Epithelial cell of proximal tubule (primary cell): ENCODE data around the gene NR3C2. TPM values are rescaled to one million over a fixed set of nuclear protein-coding genes. Genes with fewer than 3 reads are reported as not detected.

ENCODE experiments used
- DNase-seq: peaks from one replicate; pipeline ENCODE4 v3.0.0-alpha.2; 2011; ENCODE audit warnings: low read depth
- H3K4me3 ChIP-seq: 2 replicates; pipeline ENCODE4 v1.5.1; 2011; ENCODE audit warnings: low read depth, mild to moderate bottlenecking, low read length
- total RNA-seq: library from RNA; depleted of rRNA; stranded (reverse); fragments of >200 nt; gene quantifications from 2 replicates; pipeline ENCODE4 v1.2.3, GENCODE V29; 2015
- TF ChIP-seq, protein P1 (sequence below): conservative IDR thresholded peaks from 2 replicates; pipeline ENCODE4 v1.5.1; 2012; ENCODE audit warnings: low read depth, mild to moderate bottlenecking, low read length

NR3C2 gene
- total RNA-seq, 1 donor from 2014 or later, result 0.98 TPM

DNA sequence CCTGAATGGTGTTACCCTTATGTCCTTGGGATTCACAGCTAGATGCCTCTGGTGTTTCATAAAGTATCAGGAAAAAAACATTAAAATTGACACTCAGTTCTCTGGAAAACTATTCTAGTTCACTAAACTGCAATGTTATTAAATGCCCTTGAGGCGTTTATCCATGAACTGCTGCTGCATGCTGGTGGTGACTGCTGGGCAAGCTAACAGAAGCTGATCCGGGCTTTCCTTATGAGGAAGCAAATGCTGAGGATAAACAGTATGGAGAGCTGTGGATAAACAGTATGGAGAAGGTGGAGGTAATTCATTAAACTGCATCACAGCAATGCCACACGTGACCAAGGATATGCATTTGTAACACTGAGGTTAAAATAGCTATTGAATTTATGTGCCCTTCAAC lies 227.0 kb downstream of the NR3C2 start:
- no peak overlapping the region for H3K4me3 ChIP-seq
- no peak for DNase-seq
- TF ChIP-seq, protein P1, sequence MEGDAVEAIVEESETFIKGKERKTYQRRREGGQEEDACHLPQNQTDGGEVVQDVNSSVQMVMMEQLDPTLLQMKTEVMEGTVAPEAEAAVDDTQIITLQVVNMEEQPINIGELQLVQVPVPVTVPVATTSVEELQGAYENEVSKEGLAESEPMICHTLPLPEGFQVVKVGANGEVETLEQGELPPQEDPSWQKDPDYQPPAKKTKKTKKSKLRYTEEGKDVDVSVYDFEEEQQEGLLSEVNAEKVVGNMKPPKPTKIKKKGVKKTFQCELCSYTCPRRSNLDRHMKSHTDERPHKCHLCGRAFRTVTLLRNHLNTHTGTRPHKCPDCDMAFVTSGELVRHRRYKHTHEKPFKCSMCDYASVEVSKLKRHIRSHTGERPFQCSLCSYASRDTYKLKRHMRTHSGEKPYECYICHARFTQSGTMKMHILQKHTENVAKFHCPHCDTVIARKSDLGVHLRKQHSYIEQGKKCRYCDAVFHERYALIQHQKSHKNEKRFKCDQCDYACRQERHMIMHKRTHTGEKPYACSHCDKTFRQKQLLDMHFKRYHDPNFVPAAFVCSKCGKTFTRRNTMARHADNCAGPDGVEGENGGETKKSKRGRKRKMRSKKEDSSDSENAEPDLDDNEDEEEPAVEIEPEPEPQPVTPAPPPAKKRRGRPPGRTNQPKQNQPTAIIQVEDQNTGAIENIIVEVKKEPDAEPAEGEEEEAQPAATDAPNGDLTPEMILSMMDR, result no peak

DNA sequence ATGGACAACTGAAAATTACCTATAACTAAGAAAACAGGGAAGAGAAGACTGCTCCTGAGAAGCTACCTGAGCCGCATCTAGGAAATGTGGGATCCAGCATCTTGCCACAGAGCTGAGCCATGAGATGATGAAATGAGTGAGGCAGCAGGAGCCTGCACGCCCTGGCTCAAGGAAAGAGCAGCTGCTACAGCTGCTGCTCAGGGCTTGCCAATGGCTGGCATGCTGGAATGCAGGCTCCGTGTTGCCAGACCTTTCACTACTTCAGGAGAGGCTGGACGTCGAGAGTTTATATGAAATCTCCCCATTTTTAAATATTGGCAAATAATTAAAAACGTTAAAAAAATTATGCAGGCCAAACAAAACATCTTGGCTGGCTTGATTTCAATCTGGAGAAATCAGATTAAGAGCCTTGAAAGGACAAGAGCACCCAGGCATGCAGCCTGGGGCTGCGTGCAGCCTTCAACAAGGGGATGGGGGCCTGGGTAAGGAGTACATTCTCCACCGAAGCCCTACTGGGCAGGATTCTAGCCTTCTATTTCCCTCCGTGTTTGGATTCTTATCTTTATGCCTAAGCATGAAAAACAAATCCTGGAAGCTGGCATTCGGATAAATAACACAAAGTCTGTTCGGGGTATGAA lies 227.6 kb downstream of the NR3C2 start:
- no peak for DNase-seq
- H3K4me3 ChIP-seq, result no peak overlapping the region
- TF ChIP-seq, protein P1, result no peak

DNA sequence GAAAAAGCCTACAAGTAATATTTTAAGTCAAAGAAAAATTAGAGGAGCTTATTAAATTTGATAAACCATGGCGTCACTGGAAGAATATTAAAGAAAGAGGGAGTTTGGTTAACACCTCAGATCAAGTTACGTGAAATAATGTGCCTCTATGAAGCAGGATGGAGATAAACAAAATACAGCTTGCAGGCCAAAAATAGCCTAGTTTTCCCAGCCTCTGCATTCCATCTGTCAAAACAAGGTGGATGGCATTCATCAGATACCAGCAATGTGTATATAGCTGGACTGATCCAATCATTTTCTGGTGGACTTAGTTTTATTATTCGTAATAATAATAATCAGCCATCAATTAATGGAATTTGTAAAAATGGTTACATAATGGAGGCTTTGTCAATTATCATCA lies 230.7 kb downstream of the NR3C2 start:
- no peak for DNase-seq
- TF ChIP-seq, protein P1, result no peak
- H3K4me3 ChIP-seq, result no peak overlapping the region

DNA sequence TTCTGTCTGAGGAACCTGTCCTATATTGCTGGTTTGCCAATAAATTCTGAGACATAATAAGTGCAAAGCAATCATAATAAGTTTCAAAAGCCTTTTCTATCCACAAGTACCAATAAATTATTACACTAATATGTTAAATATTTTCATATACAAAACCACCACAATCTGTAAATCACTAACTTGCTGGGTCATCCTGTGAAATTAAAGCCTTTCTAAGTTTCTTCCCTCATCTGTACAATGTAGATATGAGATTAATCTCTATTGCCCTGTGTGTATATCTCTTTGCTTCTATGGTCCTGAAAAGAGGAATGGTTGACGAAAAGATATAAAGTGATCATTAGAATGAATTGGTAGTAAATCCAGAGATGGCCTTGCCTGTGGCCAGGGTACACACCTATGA lies 231.6 kb downstream of the NR3C2 start:
- DNase-seq, result no peak
- no peak overlapping the region for H3K4me3 ChIP-seq
- TF ChIP-seq, protein P1, result no peak

DNA sequence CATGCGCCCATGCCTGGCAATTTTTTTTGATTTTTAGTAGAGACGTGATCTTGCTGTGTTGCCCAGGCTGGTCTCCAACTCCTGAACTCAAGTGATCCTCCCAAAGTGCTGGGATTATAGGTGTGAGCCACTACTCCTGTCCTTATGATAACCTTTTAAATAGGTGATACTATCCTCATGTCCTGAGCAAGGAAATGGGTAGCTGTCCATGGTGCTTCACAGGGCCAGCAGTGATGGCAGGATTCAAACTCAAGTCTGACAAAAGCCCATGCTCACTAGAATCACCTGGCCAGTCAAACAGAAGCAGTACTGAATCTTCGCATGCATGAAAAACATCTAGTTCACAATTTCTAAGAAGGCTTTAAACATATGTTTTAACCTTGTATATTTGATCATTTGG lies 235.1 kb downstream of the NR3C2 start:
- TF ChIP-seq, protein P1, result no peak
- no peak for DNase-seq
- H3K4me3 ChIP-seq, result no peak overlapping the region

DNA sequence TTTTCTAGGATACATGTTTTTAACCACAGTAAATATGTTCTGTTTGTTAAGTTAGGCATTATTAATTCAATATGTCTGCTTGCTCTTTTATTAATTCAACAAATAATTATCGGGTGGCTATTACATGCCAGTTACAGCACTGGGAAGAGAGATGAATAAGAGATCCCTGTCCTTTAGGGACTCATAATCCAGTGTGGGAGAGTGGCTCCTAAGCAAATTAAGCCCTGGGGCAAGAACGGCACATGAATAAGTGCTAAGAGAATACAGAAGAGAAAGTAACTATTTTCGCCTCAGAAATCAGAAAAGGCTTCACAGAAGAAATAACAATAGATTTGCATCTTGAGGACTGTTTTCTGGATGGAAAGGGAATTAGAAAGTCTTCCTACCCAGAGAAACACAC lies 236.7 kb downstream of the NR3C2 start:
- no peak for DNase-seq
- no peak overlapping the region for H3K4me3 ChIP-seq
- TF ChIP-seq, protein P1, result no peak

DNA sequence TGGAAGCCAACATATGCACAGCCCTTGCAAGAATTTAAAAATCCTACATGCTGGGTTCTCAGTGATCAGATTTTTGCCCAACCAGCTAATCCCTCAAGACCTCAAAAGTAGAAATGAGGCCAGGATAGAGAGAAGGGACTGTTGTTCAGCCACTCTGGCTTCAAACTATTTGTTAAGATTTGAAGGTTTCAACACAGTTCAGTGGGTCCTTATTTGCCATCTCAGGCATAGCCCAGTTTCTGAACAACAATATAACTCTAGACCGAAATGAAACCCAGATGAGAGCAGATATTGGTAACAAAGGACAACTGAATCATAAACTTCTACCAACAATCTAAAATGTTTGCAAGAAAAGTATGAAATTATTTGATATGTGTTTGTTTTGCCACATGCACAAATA lies 237.3 kb downstream of the NR3C2 start:
- TF ChIP-seq, protein P1, result no peak
- H3K4me3 ChIP-seq, result no peak overlapping the region
- DNase-seq, result no peak
